ENCODE data around the gene TOPAZ1. TPM values are rescaled to one million over a fixed set of nuclear protein-coding genes. Genes with fewer than 3 reads are reported as not detected.

The TOPAZ1 gene
- total RNA-seq, 5 donors from 2014 or later (not counting 1 experiment from before 2014, with no cell fraction given), result not detected

GRCh38 chr3:44210967-44211366 lies 30.7 kb upstream of the TOPAZ1 start:
- Histone ChIP-seq H3K36me3 (ENCODE audit: control insufficient read depth in 2 of 2, extremely low read depth in 1 of 2, insufficient read depth in 1 of 2, low read length in 1 of 2) (no peaks in the 10 kb centered on the region), H3K27me3 (replicated peaks in 1 of 2; ENCODE audit: control insufficient read depth in 2 of 2, extremely low read depth in 1 of 2, insufficient read depth in 2 of 2, low read length in 1 of 2) (peaks cover 3 to 19% of the 10 kb centered on the region in 2 experiments), H3K9me3 (no peaks in the 10 kb centered on the region), H3K4me3 (ENCODE audit: control insufficient read depth in 1 of 2, extremely low read depth in 1 of 2, low read length in 1 of 2) (no peak overlapping the region), H3K27ac (ENCODE audit: low read length) (no peak overlapping the region), H3K4me1 (ENCODE audit: control insufficient read depth in 1 of 2, extremely low read depth in 1 of 2, insufficient read depth in 2 of 2, low read length in 2 of 2) (peaks cover 11% of the 10 kb centered on the region in 2 experiments)
- no peak overlapping the region for H3K4me3 Mint-ChIP-seq
- ChIA-PET POLR2A (interaction anchor here in 1 of 2 donors (0.5 kb wide), 1 partner anchor 828 kb away, joined by 6 read pairs; no protein-coding TSS in a partner anchor), CTCF (interaction anchor here in 1 of 2 donors (1.5 kb wide), 1 partner anchor 10 kb away, joined by 4 read pairs; no protein-coding TSS in a partner anchor)
- H3K36me3 Mint-ChIP-seq, result no peaks in the 10 kb centered on the region
- H3K27me3 Mint-ChIP-seq, result peaks cover 21 to 30% of the 10 kb centered on the region in 2 donors
- peaks cover 21 to 31% (median 23%) of the 10 kb centered on the region in 3 donors for H3K4me1 Mint-ChIP-seq
- no peak for DNase-seq
- H3K9me3 Mint-ChIP-seq, result peaks cover 0 to 6% (median 3%) of the 10 kb centered on the region in 3 donors
- no peak overlapping the region for H3K27ac Mint-ChIP-seq
- no peak for ATAC-seq (replicated peaks in 1 of 4)

- Histone ChIP-seq H3K4me3 (ENCODE audit: control insufficient read depth in 1 of 2, extremely low read depth in 1 of 2, low read length in 1 of 2) (no peak overlapping the region), H3K9me3 (no peaks in the 10 kb centered on the region), H3K36me3 (ENCODE audit: control insufficient read depth in 2 of 2, extremely low read depth in 1 of 2, insufficient read depth in 1 of 2, low read length in 1 of 2) (no peaks in the 10 kb centered on the region), H3K27me3 (replicated peaks in 1 of 2; ENCODE audit: control insufficient read depth in 2 of 2, extremely low read depth in 1 of 2, insufficient read depth in 2 of 2, low read length in 1 of 2) (peaks cover 0 to 10% of the 10 kb centered on the region in 2 experiments), H3K27ac (ENCODE audit: low read length) (no peak overlapping the region), H3K4me1 (ENCODE audit: control insufficient read depth in 1 of 2, extremely low read depth in 1 of 2, insufficient read depth in 2 of 2, low read length in 2 of 2) (peaks cover 0 to 5% of the 10 kb centered on the region in 2 experiments)
- Mint-ChIP-seq H3K4me3 (no peak overlapping the region), H3K27ac (no peak overlapping the region), H3K4me1 (no peaks in the 10 kb centered on the region), H3K9me3 (peaks cover 0 to 4% (median 0%) of the 10 kb centered on the region in 3 donors), H3K36me3 (no peaks in the 10 kb centered on the region), H3K27me3 (peaks cover 27 to 41% of the 10 kb centered on the region in 2 donors)
- no peak for DNase-seq
- POLR2A ChIA-PET, result no interaction called here
- WGBS (ENCODE audit: insufficient coverage), result 83% methylated on average over 1 of the region's 3 CpGs
- ATAC-seq (replicated peaks in 1 of 4), result no peak
- CTCF ChIA-PET, result interaction anchor here in 1 of 2 donors (0.5 kb wide), 1 partner anchor 610 kb away, joined by 3 read pairs; no protein-coding TSS in a partner anchor
Measured at GRCh38 chr3:44222337-44222736, 19.3 kb upstream of the TOPAZ1 start.

- 0% methylated on average over 1 of the region's 5 CpGs for WGBS (ENCODE audit: insufficient coverage)
- POLR2A ChIA-PET, result no interaction called here
Measured at GRCh38 chr3:44223299-44223698, 18.4 kb upstream of the TOPAZ1 start.

GRCh38 chr3:44224131-44224530 lies 17.6 kb upstream of the TOPAZ1 start:
- POLR2A ChIA-PET, result no interaction called here
- peaks cover 0 to 10% of the 10 kb centered on the region in 2 experiments for H3K27me3 ChIP-seq (replicated peaks in 1 of 2; ENCODE audit: control insufficient read depth in 2 of 2, extremely low read depth in 1 of 2, insufficient read depth in 2 of 2, low read length in 1 of 2)
- H3K27ac ChIP-seq (ENCODE audit: low read length), result no peak overlapping the region
- WGBS (ENCODE audit: insufficient coverage), result no CpG with 5 or more reads among the region's 2 CpGs
- Mint-ChIP-seq H3K27me3 (peaks cover 26 to 39% of the 10 kb centered on the region in 2 donors), H3K9me3 (peaks cover 0 to 1% (median 0%) of the 10 kb centered on the region in 3 donors), H3K27ac (no peak overlapping the region), H3K4me3 (no peak overlapping the region), H3K4me1 (peaks cover 0 to 1% (median 0%) of the 10 kb centered on the region in 3 donors), H3K36me3 (no peaks in the 10 kb centered on the region)
- H3K4me3 ChIP-seq (ENCODE audit: control insufficient read depth in 1 of 2, extremely low read depth in 1 of 2, low read length in 1 of 2), result no peak overlapping the region
- DNase-seq, result no peak
- H3K9me3 ChIP-seq, result no peaks in the 10 kb centered on the region
- no peaks in the 10 kb centered on the region for H3K36me3 ChIP-seq (ENCODE audit: control insufficient read depth in 2 of 2, extremely low read depth in 1 of 2, insufficient read depth in 1 of 2, low read length in 1 of 2)
- CTCF ChIA-PET, result no interaction called here
- peaks cover 0 to 7% of the 10 kb centered on the region in 2 experiments for H3K4me1 ChIP-seq (ENCODE audit: control insufficient read depth in 1 of 2, extremely low read depth in 1 of 2, insufficient read depth in 2 of 2, low read length in 2 of 2)
- no peak for ATAC-seq (replicated peaks in 1 of 4)

More at GRCh38 chr3:44223299-44223698, 18.4 kb upstream of the TOPAZ1 start:
- Mint-ChIP-seq H3K27ac (no peak overlapping the region), H3K9me3 (peaks cover 0 to 4% (median 0%) of the 10 kb centered on the region in 3 donors), H3K4me1 (peaks cover 0 to 1% (median 0%) of the 10 kb centered on the region in 3 donors), H3K36me3 (no peaks in the 10 kb centered on the region), H3K27me3 (peaks cover 27 to 41% of the 10 kb centered on the region in 2 donors), H3K4me3 (no peak overlapping the region)
- no peaks in the 10 kb centered on the region for H3K9me3 ChIP-seq
- DNase-seq, result no peak
- no peak overlapping the region for H3K27ac ChIP-seq (ENCODE audit: low read length)
- peaks cover 0 to 7% of the 10 kb centered on the region in 2 experiments for H3K4me1 ChIP-seq (ENCODE audit: control insufficient read depth in 1 of 2, extremely low read depth in 1 of 2, insufficient read depth in 2 of 2, low read length in 2 of 2)
- peaks cover 0 to 10% of the 10 kb centered on the region in 2 experiments for H3K27me3 ChIP-seq (replicated peaks in 1 of 2; ENCODE audit: control insufficient read depth in 2 of 2, extremely low read depth in 1 of 2, insufficient read depth in 2 of 2, low read length in 1 of 2)
- no peak overlapping the region for H3K4me3 ChIP-seq (ENCODE audit: control insufficient read depth in 1 of 2, extremely low read depth in 1 of 2, low read length in 1 of 2)
- CTCF ChIA-PET, result no interaction called here
- ATAC-seq (replicated peaks in 1 of 4), result no peak
- H3K36me3 ChIP-seq (ENCODE audit: control insufficient read depth in 2 of 2, extremely low read depth in 1 of 2, insufficient read depth in 1 of 2, low read length in 1 of 2), result no peaks in the 10 kb centered on the region

- H3K27me3 ChIP-seq (replicated peaks in 1 of 2; ENCODE audit: control insufficient read depth in 2 of 2, extremely low read depth in 1 of 2, insufficient read depth in 2 of 2, low read length in 1 of 2), result peaks cover 0 to 7% of the 10 kb centered on the region in 2 experiments
- no peaks in the 10 kb centered on the region for H3K36me3 Mint-ChIP-seq
- H3K4me1 Mint-ChIP-seq, result peaks cover 0 to 1% (median 0%) of the 10 kb centered on the region in 3 donors
- CTCF ChIA-PET, result no interaction called here
- DNase-seq, result no peak
- H3K27me3 Mint-ChIP-seq, result peaks cover 23 to 32% of the 10 kb centered on the region in 2 donors
- ATAC-seq (replicated peaks in 1 of 4), result no peak
- no peak overlapping the region for H3K4me3 ChIP-seq (ENCODE audit: control insufficient read depth in 1 of 2, extremely low read depth in 1 of 2, low read length in 1 of 2)
- H3K4me3 Mint-ChIP-seq, result no peak overlapping the region
- no peak overlapping the region for H3K27ac ChIP-seq (ENCODE audit: low read length)
- H3K9me3 ChIP-seq, result no peaks in the 10 kb centered on the region
- POLR2A ChIA-PET, result no interaction called here
- no peaks in the 10 kb centered on the region for H3K36me3 ChIP-seq (ENCODE audit: control insufficient read depth in 2 of 2, extremely low read depth in 1 of 2, insufficient read depth in 1 of 2, low read length in 1 of 2)
- H3K4me1 ChIP-seq (ENCODE audit: control insufficient read depth in 1 of 2, extremely low read depth in 1 of 2, insufficient read depth in 2 of 2, low read length in 2 of 2), result peaks cover 0 to 7% of the 10 kb centered on the region in 2 experiments
- no peaks in the 10 kb centered on the region for H3K9me3 Mint-ChIP-seq
- no peak overlapping the region for H3K27ac Mint-ChIP-seq
- WGBS (ENCODE audit: insufficient coverage), result no CpG with 5 or more reads among the region's 1 CpG
Measured at GRCh38 chr3:44226573-44226972, 15.1 kb upstream of the TOPAZ1 start.

- CTCF ChIA-PET, result interaction anchor here (0.5 to 1.3 kb wide), 2 partner anchors 10 to 1249 kb away, joined by 3 read pairs; no protein-coding TSS in a partner anchor
- Mint-ChIP-seq H3K4me3 (no peak overlapping the region), H3K4me1 (peaks cover 0 to 5% (median 3%) of the 10 kb centered on the region in 3 donors), H3K27ac (no peak overlapping the region), H3K27me3 (peaks cover 18 to 26% of the 10 kb centered on the region in 2 donors), H3K9me3 (no peaks in the 10 kb centered on the region), H3K36me3 (no peaks in the 10 kb centered on the region)
- ATAC-seq (replicated peaks in 1 of 4) (peak in 2 of 4 experiments; percentile 41 to 83), DNase-seq (peak in 2 of 35 experiments; percentile 20 to 32)
- Histone ChIP-seq H3K4me1 (ENCODE audit: control insufficient read depth in 1 of 2, extremely low read depth in 1 of 2, insufficient read depth in 2 of 2, low read length in 2 of 2) (peaks cover 0 to 13% of the 10 kb centered on the region in 2 experiments), H3K4me3 (ENCODE audit: control insufficient read depth in 1 of 2, extremely low read depth in 1 of 2, low read length in 1 of 2) (no peak overlapping the region), H3K27ac (ENCODE audit: low read length) (no peak overlapping the region), H3K36me3 (ENCODE audit: control insufficient read depth in 2 of 2, extremely low read depth in 1 of 2, insufficient read depth in 1 of 2, low read length in 1 of 2) (no peaks in the 10 kb centered on the region), H3K9me3 (no peaks in the 10 kb centered on the region), H3K27me3 (replicated peaks in 1 of 2; ENCODE audit: control insufficient read depth in 2 of 2, extremely low read depth in 1 of 2, insufficient read depth in 2 of 2, low read length in 1 of 2) (peaks cover 0 to 7% of the 10 kb centered on the region in 2 experiments)
- no CpG with 5 or more reads among the region's 3 CpGs for WGBS (ENCODE audit: insufficient coverage)
- POLR2A ChIA-PET, result no interaction called here
Measured at GRCh38 chr3:44227632-44228031, 14.1 kb upstream of the TOPAZ1 start.
